HUES6 (cell line): Measurements from ENCODE around the gene SPATS2.
"Not testable (repeated sequence)": the region's sequence is repeated elsewhere in the genome, so short reads cannot be mapped to it uniquely, and the experiment has no call there.

Experiments
- H3K27ac ChIP-seq: 2 replicates; pipeline ENCODE4 v1.7.0; 2013; ENCODE audit warnings: low read depth, mild to moderate bottlenecking, low read length, inconsistent platforms
- H3K27me3 ChIP-seq: 2 replicates; pipeline ENCODE4 v1.6.1; 2013; ENCODE audit warnings: low read length; ENCODE audit not compliant: control insufficient read depth, insufficient read depth
- H3K36me3 ChIP-seq: 2 replicates; pipeline ENCODE4 v1.6.1; 2013; ENCODE audit warnings: low read length; ENCODE audit not compliant: control insufficient read depth, insufficient read depth
- H3K4me1 ChIP-seq: 2 replicates; pipeline ENCODE4 v1.6.1; 2013; ENCODE audit warnings: low read length; ENCODE audit not compliant: control insufficient read depth, insufficient read depth
- H3K4me3 ChIP-seq: 2 replicates; pipeline ENCODE4 v1.5.1; 2013; ENCODE audit warnings: low read depth, low read length
- H3K9ac ChIP-seq: one replicate; pipeline ENCODE4 v1.6.1; 2013; ENCODE audit warnings: mild to moderate bottlenecking, low read length
- H3K9me3 ChIP-seq: 2 replicates; pipeline ENCODE4 v1.6.1; 2013; ENCODE audit warnings: low read depth, low read length; ENCODE audit not compliant: control insufficient read depth, insufficient read depth

The SPATS2 gene

GRCh38 chr12:49415521-49415970 lies 48.3 kb downstream of the SPATS2 start:
- H3K27me3 ChIP-seq: no peaks in the 10 kb centered on the region
- no peaks in the 10 kb centered on the region for H3K36me3 ChIP-seq
- H3K9ac ChIP-seq: no peak overlapping the region
- H3K4me3 ChIP-seq: no peak overlapping the region
- no peak overlapping the region for H3K27ac ChIP-seq
- H3K9me3 ChIP-seq: no peaks in the 10 kb centered on the region
- H3K4me1 ChIP-seq: peaks cover 4% of the 10 kb centered on the region

- H3K36me3 ChIP-seq: no peaks in the 10 kb centered on the region
- no peaks in the 10 kb centered on the region for H3K9me3 ChIP-seq
- no peak overlapping the region for H3K4me3 ChIP-seq
- no peak overlapping the region for H3K9ac ChIP-seq
- peaks cover 4% of the 10 kb centered on the region for H3K4me1 ChIP-seq
- H3K27me3 ChIP-seq: no peaks in the 10 kb centered on the region
- H3K27ac ChIP-seq: no peak overlapping the region
Measured at GRCh38 chr12:49416892-49417291, 49.6 kb downstream of the SPATS2 start.

- no peaks in the 10 kb centered on the region for H3K27me3 ChIP-seq
- H3K4me3 ChIP-seq: no peak overlapping the region
- no peaks in the 10 kb centered on the region for H3K9me3 ChIP-seq
- H3K36me3 ChIP-seq: no peaks in the 10 kb centered on the region
- no peak overlapping the region for H3K27ac ChIP-seq
- peaks cover 4% of the 10 kb centered on the region for H3K4me1 ChIP-seq
- no peak overlapping the region for H3K9ac ChIP-seq
Measured at GRCh38 chr12:49417558-49417957, 50.3 kb downstream of the SPATS2 start.

DNA sequence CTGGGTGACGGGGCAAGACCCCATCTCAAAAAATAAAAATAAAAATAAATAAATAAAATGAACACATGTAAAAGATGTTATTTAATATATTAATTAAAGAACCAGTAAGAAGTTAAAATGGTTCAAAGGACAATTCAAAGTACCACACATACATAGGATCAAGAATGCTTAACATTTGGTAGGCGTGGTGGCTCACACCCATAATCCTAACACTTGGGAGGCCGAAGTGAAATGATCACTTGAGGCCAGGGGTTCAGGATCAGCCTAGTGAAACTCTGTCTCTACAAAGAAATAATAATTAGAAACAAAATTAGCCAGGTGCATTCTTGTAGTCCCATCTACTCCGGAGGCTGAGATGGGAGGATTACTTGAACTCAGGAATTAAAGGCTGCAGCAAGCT lies 53.3 kb downstream of the SPATS2 start:
- no peaks in the 10 kb centered on the region for H3K36me3 ChIP-seq
- no peaks in the 10 kb centered on the region for H3K27me3 ChIP-seq
- H3K27ac ChIP-seq: no peak overlapping the region
- no peak overlapping the region for H3K9ac ChIP-seq
- no peak overlapping the region for H3K4me3 ChIP-seq
- peaks cover 4% of the 10 kb centered on the region for H3K4me1 ChIP-seq
- no peaks in the 10 kb centered on the region for H3K9me3 ChIP-seq

GRCh38 chr12:49422114-49422513 lies 54.9 kb downstream of the SPATS2 start:
- H3K36me3 ChIP-seq: peaks cover 4% of the 10 kb centered on the region; the same call in 1 of the 2 replicates
- no peak overlapping the region for H3K9ac ChIP-seq
- no peak overlapping the region for H3K27ac ChIP-seq
- no peak overlapping the region for H3K4me3 ChIP-seq
- peaks cover 4% of the 10 kb centered on the region for H3K4me1 ChIP-seq
- H3K9me3 ChIP-seq: peaks cover 4% of the 10 kb centered on the region; the same call in 1 of the 2 replicates
- H3K27me3 ChIP-seq: no peaks in the 10 kb centered on the region

DNA sequence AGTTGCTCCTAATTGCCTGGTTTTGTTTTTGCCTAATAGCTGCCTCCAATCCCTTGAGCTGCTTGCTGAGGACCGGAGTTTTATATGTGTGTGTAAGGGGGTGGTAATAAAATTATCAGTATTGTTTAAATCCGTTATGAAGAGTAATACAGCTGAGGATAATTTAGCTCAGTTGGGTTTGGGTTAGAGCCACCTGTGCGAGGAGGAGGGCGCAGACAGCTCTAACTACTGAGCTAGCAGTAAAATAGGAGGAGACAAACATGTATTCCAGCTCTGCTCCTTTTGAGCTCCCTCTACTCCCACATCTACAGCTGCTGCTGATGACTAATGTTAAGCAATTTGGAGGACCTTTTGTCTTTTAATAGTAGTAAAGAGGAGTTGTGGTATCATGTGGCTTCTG lies 61.5 kb downstream of the SPATS2 start:
- Histone ChIP-seq H3K27ac (no peak overlapping the region), H3K9ac (no peak overlapping the region), H3K36me3 (peaks cover 4% of the 10 kb centered on the region; the same call in 1 of the 2 replicates), H3K4me1 (no peaks in the 10 kb centered on the region), H3K27me3 (no peaks in the 10 kb centered on the region), H3K9me3 (peaks cover 7% of the 10 kb centered on the region; the same call in 1 of the 2 replicates), H3K4me3 (no peak overlapping the region)

- H3K36me3 ChIP-seq: no peaks in the 10 kb centered on the region
- peaks cover 7% of the 10 kb centered on the region; the same call in 1 of the 2 replicates for H3K9me3 ChIP-seq
- H3K4me3 ChIP-seq: no peak overlapping the region
- H3K9ac ChIP-seq: no peak overlapping the region
- no peaks in the 10 kb centered on the region for H3K4me1 ChIP-seq
- no peaks in the 10 kb centered on the region for H3K27me3 ChIP-seq
- H3K27ac ChIP-seq: no peak overlapping the region
Measured at GRCh38 chr12:49432616-49433015, 65.4 kb downstream of the SPATS2 start.

- not testable (repeated sequence) for H3K36me3 ChIP-seq, H3K9me3 ChIP-seq, H3K9ac ChIP-seq, H3K27ac ChIP-seq, H3K4me1 ChIP-seq, H3K27me3 ChIP-seq, H3K4me3 ChIP-seq
Measured at GRCh38 chr12:49436799-49437198, 69.5 kb downstream of the SPATS2 start.

DNA sequence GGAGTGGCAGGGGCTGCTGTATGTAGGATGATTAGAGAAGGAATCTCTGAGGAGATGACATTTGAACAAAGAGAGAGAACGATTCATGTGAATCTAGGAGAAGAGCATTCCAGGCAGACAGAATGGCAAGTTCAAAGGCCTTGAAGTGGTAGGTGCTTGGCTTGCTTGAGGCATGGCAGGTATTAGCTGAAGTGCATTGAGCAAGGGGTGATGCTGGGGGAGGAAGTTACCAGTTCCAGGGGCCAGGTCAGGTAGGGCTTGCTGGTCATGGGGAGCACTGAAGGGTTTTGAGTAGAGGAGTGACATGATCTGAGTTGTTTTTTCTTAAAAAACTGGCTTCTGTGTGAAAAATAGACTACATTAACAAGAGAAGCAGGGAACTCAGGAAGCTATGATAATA lies 71.8 kb downstream of the SPATS2 start:
- Histone ChIP-seq H3K4me1 (no peaks in the 10 kb centered on the region), H3K9ac (no peak overlapping the region), H3K9me3 (0 out of 2 replicates have a peak, but pooled peaks cover 3% of the 10 kb centered on the region), H3K36me3 (no peaks in the 10 kb centered on the region), H3K27me3 (no peaks in the 10 kb centered on the region), H3K4me3 (no peak overlapping the region), H3K27ac (no peak overlapping the region)

GRCh38 chr12:49440035-49440434 lies 72.8 kb downstream of the SPATS2 start:
- no peak overlapping the region for H3K9ac ChIP-seq
- no peak overlapping the region for H3K4me3 ChIP-seq
- no peaks in the 10 kb centered on the region for H3K36me3 ChIP-seq

GRCh38 chr12:49442915-49443314 lies 75.7 kb downstream of the SPATS2 start:
- Histone ChIP-seq H3K27ac (no peak overlapping the region), H3K4me3 (no peak overlapping the region), H3K4me1 (no peaks in the 10 kb centered on the region), H3K27me3 (no peaks in the 10 kb centered on the region), H3K36me3 (no peaks in the 10 kb centered on the region; the same call in 1 of the 2 replicates), H3K9ac (no peak overlapping the region), H3K9me3 (peaks cover 6% of the 10 kb centered on the region; the same call in 1 of the 2 replicates)

More at GRCh38 chr12:49440035-49440434, 72.8 kb downstream of the SPATS2 start:
- no peak overlapping the region for H3K27ac ChIP-seq
- no peaks in the 10 kb centered on the region for H3K4me1 ChIP-seq
- H3K9me3 ChIP-seq: no peaks in the 10 kb centered on the region
- H3K27me3 ChIP-seq: no peaks in the 10 kb centered on the region

DNA sequence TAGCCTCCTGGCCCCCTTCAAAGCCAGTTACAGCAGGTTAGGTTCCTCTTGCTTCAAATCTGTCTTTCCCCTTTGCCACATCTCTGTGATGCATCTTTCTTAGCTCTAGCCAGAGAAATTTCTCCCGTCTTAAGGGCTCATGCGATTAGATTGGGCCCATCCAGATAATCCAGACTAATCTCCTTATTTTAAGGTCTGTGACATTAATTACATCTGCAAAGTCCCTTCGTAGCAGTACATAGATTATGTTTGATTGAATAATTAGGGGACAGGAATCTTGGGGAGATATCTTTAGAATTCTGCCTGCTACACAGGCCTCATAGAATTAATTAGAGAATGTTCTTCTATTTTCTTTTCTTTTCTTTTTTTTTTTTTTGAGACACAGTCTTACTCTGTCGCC lies 79.3 kb downstream of the SPATS2 start:
- Histone ChIP-seq H3K36me3 (no peaks in the 10 kb centered on the region; the same call in 1 of the 2 replicates), H3K27me3 (no peaks in the 10 kb centered on the region), H3K9ac (no peak overlapping the region), H3K27ac (no peak overlapping the region), H3K9me3 (peaks cover 6% of the 10 kb centered on the region; the same call in 1 of the 2 replicates), H3K4me3 (no peak overlapping the region), H3K4me1 (no peaks in the 10 kb centered on the region)
